Neural cell (in vitro differentiated cells): ENCODE data around the gene MLPH.

Source experiments
- EP300 ChIP-seq: fragments of 450-650 bp; conservative IDR thresholded peaks from 2 replicates; pipeline ENCODE4 v1.6.1; 2014; ENCODE audit warnings: antibody characterized with exemption, mild to moderate bottlenecking, moderate library complexity; ENCODE audit not compliant: poor library complexity, severe bottlenecking
- EZH2 ChIP-seq: fragments of 200-600, 300-800 bp; shearing (Covaris generic), sonication (generic); IDR thresholded peaks from 2 replicates; pipeline ENCODE4 v1.6.1; 2014; ENCODE audit warnings: antibody characterized with exemption, low read length, borderline replicate concordance, mild to moderate bottlenecking; ENCODE audit not compliant: insufficient read depth, poor library complexity, severe bottlenecking
- POLR2AphosphoS5 ChIP-seq: IDR thresholded peaks from 2 replicates; pipeline ENCODE4 v1.6.1; 2012
- RAD21 ChIP-seq: fragments of 450-650 bp; conservative IDR thresholded peaks from 2 replicates; pipeline ENCODE4 v1.6.1; 2014; ENCODE audit warnings: antibody characterized with exemption, mild to moderate bottlenecking, moderate library complexity
- SMC3 ChIP-seq: fragments of 450-650 bp; conservative IDR thresholded peaks from 2 replicates; pipeline ENCODE4 v1.6.1; 2014; ENCODE audit warnings: antibody characterized with exemption, mild to moderate bottlenecking, moderate library complexity; ENCODE audit not compliant: poor library complexity
- TAF1 ChIP-seq: IDR thresholded peaks from 2 replicates; pipeline ENCODE4 v1.6.1; 2012; ENCODE audit warnings: low read depth
- TF ChIP-seq, protein P1 (sequence below): fragments of 450-650 bp; IDR thresholded peaks from 2 replicates; pipeline ENCODE4 v1.5.1; 2014; ENCODE audit warnings: antibody characterized with exemption, mild to moderate bottlenecking, moderate library complexity; ENCODE audit not compliant: poor library complexity, severe bottlenecking
- TF ChIP-seq, protein P2 (sequence below): IDR thresholded peaks from 2 replicates; pipeline ENCODE4 v1.6.1; 2012; ENCODE audit warnings: borderline replicate concordance

DNA sequence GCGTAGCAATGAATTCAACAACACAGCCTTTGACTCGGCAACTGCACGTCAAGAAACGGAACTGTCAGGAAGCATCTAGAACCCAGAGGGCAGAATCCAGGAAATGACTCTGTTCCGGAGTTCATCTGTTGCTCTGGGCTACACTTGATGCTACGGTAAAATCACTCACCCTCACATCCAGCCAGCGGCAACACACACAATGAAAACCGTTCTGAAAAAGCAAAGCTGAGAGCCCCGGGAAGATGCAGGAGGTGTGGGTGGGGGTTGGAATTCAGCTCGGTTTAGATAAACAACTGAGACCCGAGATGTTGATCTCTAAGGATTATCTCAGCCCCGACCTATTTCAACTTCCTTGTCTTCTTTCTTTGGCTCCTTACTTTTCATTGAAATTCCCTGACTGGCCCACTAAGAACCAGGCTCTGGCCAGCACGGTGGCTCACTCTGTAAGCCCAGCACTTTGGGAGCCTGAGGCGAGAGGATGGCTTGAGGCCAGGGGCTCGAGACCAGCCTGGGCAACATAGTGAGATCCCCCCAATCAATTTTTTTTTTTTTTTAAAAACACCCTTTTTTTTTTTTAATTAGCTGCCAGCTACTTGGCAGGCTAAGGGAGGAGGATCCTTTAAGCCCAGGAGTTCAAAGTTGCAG, 116.8 kb downstream of the MLPH start:
- TF ChIP-seq, protein P1, sequence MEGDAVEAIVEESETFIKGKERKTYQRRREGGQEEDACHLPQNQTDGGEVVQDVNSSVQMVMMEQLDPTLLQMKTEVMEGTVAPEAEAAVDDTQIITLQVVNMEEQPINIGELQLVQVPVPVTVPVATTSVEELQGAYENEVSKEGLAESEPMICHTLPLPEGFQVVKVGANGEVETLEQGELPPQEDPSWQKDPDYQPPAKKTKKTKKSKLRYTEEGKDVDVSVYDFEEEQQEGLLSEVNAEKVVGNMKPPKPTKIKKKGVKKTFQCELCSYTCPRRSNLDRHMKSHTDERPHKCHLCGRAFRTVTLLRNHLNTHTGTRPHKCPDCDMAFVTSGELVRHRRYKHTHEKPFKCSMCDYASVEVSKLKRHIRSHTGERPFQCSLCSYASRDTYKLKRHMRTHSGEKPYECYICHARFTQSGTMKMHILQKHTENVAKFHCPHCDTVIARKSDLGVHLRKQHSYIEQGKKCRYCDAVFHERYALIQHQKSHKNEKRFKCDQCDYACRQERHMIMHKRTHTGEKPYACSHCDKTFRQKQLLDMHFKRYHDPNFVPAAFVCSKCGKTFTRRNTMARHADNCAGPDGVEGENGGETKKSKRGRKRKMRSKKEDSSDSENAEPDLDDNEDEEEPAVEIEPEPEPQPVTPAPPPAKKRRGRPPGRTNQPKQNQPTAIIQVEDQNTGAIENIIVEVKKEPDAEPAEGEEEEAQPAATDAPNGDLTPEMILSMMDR = no peak
- TF ChIP-seq EZH2 (no peak), EP300 (no peak), POLR2AphosphoS5 (no peak), SMC3 (no peak), RAD21 (no peak), TAF1 (no peak)
- TF ChIP-seq, protein P2, sequence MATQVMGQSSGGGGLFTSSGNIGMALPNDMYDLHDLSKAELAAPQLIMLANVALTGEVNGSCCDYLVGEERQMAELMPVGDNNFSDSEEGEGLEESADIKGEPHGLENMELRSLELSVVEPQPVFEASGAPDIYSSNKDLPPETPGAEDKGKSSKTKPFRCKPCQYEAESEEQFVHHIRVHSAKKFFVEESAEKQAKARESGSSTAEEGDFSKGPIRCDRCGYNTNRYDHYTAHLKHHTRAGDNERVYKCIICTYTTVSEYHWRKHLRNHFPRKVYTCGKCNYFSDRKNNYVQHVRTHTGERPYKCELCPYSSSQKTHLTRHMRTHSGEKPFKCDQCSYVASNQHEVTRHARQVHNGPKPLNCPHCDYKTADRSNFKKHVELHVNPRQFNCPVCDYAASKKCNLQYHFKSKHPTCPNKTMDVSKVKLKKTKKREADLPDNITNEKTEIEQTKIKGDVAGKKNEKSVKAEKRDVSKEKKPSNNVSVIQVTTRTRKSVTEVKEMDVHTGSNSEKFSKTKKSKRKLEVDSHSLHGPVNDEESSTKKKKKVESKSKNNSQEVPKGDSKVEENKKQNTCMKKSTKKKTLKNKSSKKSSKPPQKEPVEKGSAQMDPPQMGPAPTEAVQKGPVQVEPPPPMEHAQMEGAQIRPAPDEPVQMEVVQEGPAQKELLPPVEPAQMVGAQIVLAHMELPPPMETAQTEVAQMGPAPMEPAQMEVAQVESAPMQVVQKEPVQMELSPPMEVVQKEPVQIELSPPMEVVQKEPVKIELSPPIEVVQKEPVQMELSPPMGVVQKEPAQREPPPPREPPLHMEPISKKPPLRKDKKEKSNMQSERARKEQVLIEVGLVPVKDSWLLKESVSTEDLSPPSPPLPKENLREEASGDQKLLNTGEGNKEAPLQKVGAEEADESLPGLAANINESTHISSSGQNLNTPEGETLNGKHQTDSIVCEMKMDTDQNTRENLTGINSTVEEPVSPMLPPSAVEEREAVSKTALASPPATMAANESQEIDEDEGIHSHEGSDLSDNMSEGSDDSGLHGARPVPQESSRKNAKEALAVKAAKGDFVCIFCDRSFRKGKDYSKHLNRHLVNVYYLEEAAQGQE = no peak
